HG03354 (cell line): Measurements from ENCODE around the gene C17orf113.
"Not testable (repeated sequence)": the region's sequence is repeated elsewhere in the genome, so short reads cannot be mapped to it uniquely, and the experiment has no call there.

Experiments used
- ATAC-seq: cut with Tn5 transposase; IDR thresholded peaks from one replicate; pipeline ENCODE4 v1.9.1; 2021; ENCODE audit warnings: mild to moderate bottlenecking; ENCODE audit not compliant: unreplicated experiment, poor library complexity, severe bottlenecking

Gene C17orf113

DNA sequence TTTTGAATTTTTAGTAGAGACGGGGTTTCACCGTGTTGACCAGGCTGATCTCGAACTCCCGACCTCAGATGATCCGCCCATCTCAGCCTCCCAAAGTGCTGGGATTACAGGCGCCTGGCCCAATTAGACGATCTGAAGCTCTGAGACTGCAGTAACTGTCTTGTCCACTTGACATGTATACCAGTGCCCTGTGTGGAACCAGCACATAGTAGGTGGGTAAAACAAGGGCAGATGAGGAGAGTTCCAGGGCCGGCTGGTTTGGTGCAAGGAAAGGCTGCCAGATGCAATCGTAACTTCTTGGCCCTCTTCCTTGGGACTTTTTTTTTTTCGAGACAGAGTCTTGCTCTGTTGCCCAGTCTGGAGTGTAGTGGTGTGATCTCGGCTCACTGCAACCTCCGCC is 3.1 kb downstream of the C17orf113 start:
- no peak for ATAC-seq

DNA sequence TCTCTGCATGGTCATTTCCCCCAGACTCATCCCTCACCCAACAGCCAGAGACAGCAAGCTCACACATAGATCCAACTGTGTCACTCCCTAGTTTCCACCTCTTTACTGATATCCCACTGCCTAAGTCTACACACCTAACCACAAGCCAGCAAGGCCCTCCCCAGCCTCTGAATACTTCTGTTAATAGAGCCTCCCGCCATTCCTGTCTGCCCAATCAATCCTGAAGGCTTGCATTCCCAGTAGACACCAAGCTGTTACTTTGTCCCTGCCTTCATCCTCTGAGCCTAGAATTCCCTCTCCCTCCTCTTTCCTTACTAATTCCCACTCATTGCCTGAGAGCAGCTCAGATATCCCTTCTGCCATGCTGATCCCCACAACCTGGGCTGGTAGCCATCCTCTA is 4.7 kb downstream of the C17orf113 start:
- no peak for ATAC-seq

DNA sequence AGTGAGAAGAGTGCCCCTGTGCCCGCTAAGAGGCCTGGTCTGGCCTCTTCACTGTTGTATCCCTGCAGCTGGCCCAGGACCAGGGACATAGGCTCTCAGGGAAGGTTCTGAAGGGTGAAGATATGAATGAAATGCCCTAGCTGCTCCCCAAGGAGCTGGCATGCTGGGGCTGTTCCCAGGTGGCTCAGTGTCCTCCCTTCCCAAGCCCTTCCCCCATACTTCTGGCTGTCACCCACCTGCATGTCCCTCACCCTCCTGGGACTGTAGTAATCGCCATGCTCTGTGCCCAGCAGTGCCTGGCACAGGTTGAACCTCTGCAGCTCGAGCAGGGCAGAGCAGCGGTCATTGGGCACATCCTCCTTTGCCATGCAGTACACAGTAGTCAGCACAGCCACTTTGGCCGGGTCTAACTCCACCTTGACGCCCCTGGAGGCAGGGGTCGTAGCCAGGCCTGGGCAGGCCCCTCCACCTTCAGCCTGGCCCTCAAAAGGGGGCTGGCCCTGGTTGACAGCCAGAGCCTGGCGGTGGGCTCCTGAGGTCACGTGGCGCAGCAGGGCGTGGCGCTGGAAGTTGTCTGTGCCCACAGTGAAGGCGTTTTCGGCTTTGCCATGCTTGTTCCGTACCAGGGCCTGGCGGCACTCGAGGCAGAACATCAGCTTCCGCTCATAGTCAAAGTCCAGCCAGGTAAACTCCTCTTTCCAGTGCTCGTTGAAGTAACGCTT is 7.6 kb downstream of the C17orf113 start:
- ATAC-seq, result no peak

DNA sequence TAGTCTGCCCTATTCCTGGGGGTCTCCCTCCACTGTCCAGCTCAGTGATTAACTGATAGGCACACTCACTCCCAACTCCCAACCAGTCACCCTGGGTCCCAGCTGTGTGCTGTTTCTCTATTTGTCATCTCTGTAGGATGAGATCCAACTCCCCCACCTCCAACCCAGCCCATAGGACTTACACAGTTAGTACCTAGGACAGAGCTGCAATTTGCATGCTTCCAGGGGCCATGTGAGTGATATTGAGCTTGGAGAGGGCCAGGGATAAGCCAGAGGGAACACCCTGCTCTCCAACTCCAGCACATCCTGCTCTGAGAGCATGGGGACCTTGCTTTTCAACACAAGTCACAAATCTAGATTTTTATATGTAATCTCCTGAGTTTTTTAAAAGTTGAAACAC is 8.8 kb downstream of the C17orf113 start:
- ATAC-seq, result no peak

DNA sequence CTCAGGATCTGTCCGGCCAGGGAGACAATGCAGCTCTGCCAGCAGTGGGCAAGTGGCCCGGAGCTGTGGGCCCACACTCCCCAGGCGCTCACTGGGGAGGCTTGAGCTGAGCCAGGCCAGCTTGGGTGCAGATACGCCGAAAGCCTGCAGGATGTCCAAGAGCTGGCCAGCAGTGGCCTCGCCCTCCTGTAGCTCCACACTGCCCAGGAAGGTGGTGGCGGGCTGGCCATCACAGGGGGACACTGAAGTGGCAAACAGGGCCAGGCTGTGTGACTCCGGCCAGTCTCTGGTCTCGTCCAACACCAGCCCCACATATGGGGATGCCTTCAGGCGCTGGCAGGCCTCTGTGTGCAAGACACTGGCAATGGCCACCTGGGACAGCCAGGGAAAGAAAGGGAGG is 9.6 kb downstream of the C17orf113 start:
- no peak for ATAC-seq

DNA sequence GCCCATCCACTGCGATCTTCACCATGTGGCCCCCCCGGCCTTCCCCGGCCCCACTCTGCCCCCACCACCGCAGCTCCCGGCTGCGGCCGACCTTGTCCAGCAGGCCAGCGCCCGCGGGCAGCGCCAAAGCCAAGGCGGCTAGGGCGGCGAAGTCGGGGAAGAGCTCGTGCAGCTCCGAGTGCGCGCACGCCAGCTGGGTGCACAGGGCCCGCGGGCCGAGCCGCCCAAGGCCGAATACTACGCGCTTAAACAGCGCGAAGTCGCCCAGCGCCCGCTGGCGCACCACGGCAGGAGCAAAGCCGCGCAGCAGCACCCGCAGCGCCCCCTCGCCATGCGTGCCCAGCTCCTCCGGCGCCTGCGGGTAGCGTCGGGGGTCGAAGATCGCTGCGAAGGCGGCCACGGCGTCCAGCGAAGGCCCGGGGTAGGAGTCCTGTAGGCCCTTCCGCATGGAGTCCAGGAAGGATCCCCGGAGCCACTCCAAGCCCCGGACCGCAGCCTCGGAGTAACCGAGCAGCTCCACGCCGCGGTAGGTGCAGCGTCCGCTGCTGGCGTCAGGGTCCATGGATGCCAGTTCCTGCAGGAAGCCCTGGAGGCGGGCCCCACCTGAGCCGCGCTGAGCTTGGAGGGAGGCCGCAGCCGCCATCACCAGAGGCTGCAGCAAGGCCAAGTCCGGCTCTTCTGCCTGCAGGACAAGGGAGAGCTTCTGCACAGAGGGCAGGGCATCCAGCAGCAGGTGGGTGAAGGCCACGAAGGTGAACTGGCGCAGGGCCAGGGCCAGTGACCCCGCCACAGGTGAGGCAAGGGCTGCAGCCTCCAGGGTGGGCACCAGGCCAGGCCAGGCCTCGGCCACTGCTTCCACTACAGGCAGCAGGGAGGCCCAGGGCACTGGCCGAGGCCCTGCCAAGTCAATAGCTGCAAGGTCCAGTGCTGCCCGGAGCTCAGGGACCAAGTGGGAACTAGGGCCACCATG is 10.3 kb downstream of the C17orf113 start:
- ATAC-seq, result no peak

DNA sequence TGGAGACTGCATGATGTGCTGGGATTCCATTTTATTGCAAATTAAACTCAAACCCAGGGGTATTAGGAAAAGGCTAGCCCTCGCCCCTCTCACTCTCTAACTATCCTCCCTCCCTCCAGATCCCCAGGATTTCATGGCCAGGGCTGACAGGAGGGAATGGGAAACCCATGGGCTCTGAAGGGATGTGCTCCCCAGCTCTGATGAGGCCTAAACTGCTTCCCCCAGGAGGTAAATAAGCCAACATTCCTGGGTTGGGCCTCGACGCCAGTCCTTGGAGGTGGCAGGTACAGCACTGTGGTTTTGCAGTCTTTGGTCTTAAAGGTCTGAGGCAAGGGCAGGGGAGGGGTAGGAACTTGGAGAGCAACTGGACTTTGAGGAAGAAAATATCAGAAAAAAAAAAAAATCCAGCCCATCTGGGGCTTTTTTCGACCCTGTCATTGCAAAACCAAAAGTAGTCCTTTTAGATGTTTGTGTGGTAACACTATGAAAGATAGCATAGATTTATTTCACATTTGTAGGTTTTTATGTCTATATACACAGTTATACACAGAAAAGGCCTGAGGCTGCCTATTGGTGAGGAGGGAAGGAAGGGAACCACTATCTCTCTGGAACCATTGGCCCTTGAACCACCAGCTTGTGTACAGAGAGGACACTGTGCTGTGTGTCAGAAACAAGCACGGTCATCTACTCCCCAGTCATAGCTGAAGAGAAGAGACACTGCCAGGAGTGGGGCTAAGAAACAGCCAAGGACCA is 12.0 kb downstream of the C17orf113 start:
- no peak for ATAC-seq

DNA sequence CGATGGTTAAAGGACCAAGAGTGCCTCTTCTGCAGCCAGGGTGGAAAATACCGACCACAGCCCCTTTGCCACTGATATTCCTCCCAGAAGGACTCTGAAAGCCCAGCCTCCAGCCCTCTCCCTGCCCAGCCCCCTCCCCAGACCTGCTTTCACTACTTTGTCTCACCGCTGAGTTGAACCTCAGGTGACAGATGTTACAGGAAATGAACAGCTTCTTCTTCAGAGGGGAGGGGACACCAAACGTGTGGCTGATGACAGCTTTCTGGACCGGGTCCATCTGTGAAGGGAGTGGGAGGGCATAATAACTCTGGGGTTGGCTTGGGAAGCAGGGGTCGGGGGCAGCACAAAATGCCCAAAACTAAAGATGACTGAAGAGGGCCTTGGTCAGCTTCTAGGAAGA is 16.3 kb downstream of the C17orf113 start:
- no peak for ATAC-seq

DNA sequence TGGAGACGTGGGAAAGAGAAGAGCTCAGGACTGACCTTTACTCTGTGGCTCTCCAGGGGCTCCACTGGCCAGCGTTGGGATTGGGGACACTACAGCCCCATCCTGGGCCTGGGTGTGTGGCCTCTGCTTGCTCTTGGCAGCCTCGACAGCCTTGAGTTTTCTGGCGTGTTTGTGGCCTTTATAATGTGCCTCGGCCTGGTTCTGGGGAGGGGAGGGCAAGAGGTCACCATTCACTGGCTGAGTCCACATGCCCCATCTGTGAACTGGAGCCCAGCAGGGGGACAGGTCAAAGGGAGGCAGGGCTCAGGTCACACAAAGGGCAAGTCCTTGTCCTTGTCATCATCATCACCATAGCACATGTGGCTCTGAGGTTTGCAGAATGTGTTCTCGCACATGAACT is 18.8 kb downstream of the C17orf113 start:
- no peak for ATAC-seq

DNA sequence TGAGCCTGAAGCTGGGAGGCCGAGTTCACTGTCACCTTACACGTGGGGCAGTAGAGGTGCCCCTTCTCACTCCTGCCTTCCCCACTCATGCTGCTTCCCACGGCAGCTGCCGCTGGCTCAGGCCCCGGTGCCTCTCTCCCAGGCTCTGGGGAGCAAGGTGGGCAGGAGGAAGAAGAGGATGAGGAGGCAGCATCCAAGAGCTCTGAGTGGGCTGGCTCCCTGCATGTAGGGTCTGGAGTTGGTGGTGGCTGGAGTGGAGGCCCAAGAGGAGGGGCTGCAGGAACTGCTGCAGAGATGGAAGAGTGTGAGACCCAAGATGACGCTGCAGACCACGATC is 21.6 kb downstream of the C17orf113 start:
- ATAC-seq, result no peak

DNA sequence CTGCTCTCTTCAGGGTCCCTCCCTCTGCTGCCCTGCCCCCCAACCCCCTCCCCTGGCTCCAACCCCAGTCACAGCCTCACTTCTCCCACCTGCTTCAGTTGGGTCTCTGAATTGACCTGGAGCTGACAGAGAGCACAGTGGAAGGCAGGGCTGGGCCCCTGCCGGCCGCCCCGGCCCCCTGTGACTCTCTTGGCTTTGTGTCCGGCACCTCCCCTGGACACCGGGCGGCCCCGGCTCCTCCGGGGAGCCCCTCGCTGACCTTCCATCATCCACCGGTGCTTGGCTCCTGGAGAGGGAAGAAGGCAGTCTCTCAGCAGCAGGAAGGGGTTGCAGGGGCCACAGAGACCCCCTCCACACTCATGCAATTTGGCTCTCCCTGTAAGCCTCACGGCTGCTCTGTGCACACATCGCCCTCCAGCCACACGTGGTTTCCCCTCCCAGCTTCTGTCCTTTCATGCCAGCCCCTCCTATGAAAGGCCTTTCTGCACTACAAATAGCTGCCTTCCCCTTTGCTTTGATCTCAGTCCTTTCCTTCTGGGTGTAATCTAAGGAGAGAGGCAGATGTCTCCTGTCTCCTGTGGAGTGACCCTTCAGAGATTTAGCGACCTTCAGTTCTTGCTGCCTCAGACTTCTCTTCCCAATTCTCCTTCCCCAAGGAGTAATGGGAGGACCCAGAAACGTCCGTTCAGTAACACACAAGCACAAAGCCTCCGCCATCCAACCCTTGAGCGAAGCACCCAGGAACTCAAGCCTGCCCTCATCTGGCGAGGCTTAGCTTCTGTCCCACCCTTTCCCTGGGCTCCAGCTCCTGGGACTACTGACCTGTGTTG is 22.2 kb downstream of the C17orf113 start:
- no peak for ATAC-seq

DNA sequence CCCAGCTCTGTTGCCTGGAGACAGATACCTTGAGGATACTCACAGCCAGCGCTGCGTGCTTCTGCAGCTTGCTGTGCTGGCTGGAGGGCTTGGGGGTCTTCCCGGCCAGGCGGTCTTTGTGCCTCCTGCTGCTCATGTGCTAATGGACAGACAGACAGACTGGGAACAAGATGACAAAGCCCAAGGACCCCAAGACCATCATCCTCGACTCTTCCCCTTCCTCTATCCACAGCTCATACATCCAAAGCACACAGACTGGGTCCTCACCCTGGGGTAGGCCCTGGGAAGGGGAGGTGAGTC is 22.9 kb downstream of the C17orf113 start:
- ATAC-seq, result no peak

DNA sequence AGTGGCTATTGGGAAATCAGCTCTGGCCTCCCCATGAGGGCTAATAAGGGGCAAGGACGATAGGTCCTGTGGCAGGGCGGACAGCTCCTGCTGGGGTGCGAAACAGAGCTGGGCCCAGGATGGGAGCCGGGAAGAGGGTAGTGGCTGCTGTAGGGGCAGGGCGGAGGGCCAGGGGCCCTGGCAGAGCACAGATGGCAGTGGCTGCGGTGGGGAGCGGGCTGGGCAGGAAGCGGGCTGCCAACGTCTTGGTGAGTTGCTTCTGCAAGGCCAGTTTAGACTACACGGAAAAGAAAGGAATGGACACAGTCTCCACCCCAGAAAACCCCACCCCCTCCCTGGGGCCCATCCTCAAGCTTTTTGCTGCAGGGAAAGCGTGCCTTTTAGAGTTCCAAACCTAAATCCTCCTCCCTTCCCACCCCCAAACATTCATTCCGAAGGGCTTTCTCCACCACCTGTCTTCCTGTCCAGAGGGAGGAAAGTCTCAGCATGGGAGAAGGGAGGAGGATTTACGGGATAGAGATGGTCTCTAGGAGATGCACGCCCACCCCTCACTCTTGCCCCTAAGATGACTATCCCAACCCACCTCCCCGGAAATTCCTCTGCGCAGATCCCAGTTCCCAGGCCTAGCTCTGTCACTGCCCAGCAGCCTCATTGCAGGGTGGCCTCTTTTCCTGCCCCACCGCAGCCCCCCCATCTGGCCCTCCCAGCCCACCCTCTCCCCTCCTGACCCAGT is 23.4 kb downstream of the C17orf113 start:
- ATAC-seq, result no peak

DNA sequence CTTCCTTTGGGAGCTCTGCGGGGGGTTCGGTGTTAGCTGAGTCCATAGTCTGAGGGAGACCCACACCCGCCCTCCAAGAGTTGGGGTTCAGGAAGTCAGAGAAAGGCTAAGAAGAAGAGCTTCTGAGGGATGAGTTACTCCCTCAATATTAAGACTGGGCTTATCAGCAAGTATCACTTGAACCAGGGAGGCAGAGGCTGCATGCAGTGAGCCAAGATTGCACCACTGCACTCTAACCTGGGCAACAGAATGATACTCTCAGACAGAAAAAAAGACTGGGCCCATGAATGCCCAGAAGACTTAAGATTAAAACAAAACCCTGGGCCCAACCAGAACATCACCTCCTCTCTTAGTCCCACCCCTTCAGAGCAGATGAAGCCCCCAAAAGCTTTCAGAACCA is 24.5 kb downstream of the C17orf113 start:
- ATAC-seq, result no peak

DNA sequence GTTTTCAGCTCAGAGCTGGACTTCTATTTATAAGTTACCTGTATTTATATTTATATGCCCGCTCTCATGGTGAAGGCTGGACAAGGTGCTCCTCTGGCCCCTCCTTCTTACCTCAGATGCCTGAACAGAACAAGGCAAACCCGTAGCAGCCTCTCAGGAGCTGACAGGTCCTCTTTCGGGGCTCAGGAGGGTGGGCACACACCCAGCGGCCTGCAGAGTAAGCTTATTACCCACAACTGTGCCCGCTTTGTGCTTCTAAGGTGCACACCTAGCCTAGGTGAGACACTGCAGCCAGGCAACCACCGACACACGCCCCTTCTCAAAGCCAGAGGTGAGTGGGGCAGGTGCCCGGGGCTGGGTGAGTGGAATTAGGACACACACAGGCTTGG is 25.2 kb downstream of the C17orf113 start:
- ATAC-seq, result peak; percentile 10

DNA sequence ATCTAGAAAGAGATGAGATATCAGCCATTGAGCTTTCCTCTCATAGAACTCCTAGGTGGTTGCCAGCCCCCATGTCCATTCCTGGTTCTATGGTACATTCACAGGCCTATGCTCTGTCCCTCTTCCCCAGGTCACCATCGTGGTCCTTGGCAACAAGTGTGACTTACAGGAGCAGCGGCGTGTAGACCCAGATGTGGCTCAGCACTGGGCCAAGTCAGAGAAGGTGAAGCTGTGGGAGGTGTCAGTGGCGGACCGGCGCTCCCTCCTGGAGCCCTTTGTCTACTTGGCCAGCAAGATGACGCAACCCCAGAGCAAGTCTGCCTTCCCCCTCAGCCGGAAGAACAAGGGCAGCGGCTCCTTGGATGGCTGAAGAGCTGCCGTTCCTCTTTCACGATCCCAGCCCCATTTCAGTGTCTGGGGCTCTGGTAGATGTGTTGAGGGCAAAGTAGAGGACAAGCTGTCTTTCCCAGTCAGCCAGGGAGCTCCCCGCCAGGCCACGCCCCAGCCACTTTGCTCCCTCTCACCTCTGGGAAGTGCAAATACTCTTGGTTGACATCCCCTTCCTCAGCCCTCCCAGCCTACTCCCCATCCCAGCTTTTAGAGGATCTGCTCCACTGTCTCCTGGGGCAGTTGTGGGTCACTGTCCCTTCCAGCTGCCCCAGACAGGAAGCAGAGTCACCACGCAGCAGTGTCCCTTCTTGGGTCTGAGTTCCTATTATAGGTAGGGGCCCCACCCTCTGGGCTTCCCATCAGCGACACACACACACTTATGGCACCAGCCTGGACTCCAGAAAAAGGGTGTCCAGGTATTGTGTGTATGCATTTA is 26.7 kb downstream of the C17orf113 start:
- no peak for ATAC-seq

DNA sequence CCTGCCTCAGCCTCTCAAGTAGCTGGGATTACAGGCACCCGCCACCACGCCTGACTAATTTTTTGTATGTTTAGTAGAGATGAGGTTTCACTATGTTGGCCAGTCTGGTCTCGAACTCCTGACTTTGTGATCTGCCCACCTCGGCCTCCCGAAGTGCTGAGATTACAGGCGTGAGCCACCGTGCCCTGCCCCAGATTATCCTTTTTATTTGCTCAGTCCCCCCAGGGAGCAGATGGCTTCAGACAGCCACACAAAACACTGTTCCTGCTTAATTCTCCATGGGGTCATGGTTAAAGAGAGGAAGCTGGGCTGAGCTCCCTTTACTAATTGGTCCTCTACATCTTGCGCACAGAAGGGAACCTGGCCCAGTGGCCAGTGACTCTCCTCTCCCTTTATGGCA is 29.6 kb downstream of the C17orf113 start:
- ATAC-seq, result not testable (repeated sequence)
